Stimulated activated memory B cell treated with anti-CD40 and anti-IgM and Interleukin-4, amounts not matched to agents 10 μg/mL and 1 μg/mL and 100 μg/mL, for 72 hours (primary cell): Measurements from ENCODE around the gene WDR38.

Experiments used
- ATAC-seq: fragments of 150-1000 bp; cut with Tn5 transposase; 2 replicates; pipeline ENCODE4 v1.10.0; 2021
- H3K27ac Mint-ChIP-seq: one replicate; pipeline ENCODE4 v1.8.0; 2022; ENCODE audit warnings: mild to moderate bottlenecking, mixed read lengths
- H3K27me3 Mint-ChIP-seq: one replicate; pipeline ENCODE4 v1.8.0; 2022; ENCODE audit warnings: mixed read lengths
- H3K36me3 Mint-ChIP-seq: one replicate; pipeline ENCODE4 v1.8.0; 2022; ENCODE audit warnings: mixed read lengths
- H3K4me1 Mint-ChIP-seq: one replicate; pipeline ENCODE4 v1.8.0; 2022; ENCODE audit warnings: mixed read lengths
- H3K4me3 Mint-ChIP-seq: one replicate; pipeline ENCODE4 v1.8.0; 2022; ENCODE audit warnings: mild to moderate bottlenecking, moderate library complexity, mixed read lengths
- H3K9me3 Mint-ChIP-seq: one replicate; pipeline ENCODE4 v1.8.0; 2022; ENCODE audit warnings: mixed read lengths

Gene WDR38, protein sequence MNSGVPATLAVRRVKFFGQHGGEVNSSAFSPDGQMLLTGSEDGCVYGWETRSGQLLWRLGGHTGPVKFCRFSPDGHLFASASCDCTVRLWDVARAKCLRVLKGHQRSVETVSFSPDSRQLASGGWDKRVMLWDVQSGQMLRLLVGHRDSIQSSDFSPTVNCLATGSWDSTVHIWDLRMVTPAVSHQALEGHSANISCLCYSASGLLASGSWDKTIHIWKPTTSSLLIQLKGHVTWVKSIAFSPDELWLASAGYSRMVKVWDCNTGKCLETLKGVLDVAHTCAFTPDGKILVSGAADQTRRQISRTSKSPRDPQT

DNA sequence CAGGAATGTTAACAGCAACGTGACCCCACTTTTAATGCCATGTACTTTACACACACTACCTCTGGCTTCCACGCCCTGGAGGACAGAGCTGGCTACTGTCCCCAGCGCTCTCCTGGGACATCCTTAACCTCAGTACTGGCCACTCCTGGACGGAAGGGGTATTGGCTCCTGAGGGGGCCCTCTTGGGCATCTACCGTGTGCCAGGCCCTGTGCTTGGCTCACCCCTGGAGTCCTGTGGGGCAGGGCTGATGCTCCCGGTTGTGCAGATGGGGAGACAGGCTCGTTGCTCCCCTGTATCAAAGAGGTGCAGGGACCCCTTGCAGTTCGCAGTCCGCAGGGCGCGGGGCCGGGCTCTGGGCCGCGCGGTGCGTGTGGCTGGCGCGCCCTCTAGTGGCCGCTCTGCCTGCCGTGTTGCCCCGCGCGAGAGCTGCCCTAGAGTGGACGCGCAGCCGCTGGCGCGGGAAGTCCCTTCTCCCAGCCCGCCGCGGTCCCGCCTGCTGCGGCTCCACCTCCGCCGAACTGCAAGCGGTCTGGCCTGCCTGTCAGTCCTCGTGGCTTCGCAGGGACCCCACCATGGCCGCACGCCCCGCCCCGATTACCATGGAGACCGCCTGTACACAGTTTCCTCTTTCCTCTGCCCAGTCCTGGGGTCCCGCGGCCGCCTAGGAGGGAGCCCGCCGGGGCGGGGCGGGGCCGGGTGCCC is at the start of gene WDR38:
Gene WDR38, plus strand, starts transcription at position 632 of the 703 bp plus-strand sequence. CDS start 72 bp downstream, outside the sequence.
- H3K27ac Mint-ChIP-seq = peak within 1 kb of the TSS; percentile 43

DNA sequence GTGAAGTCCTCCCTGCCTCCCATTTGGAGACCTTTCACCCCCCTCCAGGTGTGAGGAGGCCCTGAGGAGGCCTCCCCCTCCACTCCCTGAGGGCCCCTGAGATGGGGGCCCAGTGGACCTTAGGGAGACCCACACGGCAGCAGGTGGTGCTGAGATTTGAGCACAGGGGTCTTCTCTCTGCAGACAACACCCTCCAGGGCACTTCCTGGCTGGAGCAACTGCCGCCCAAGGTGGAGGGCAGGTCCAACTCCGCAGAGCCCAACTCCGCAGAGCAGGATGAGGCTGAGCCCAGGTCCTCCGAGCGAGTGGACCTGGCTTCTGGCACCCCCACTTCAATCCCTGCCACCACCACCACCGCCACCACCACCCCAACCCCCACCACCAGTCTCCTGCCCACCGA is 49.3 kb upstream of the WDR38 start:
- Mint-ChIP-seq H3K4me1 (peaks cover 36% of the 10 kb centered on the region), H3K36me3 (no peaks in the 10 kb centered on the region), H3K27ac (no peak overlapping the region), H3K4me3 (no peak overlapping the region), H3K9me3 (no peaks in the 10 kb centered on the region), H3K27me3 (no peaks in the 10 kb centered on the region)
- ATAC-seq = no peak

More for the DNA sequence above, at the start of gene WDR38:
- no peaks in the 10 kb centered on the region for H3K9me3 Mint-ChIP-seq
- no peaks in the 10 kb centered on the region for H3K27me3 Mint-ChIP-seq
- H3K36me3 Mint-ChIP-seq = peaks cover 8% of the 10 kb centered on the region
- H3K4me3 Mint-ChIP-seq = peak within 1 kb of the TSS; percentile 70
- peaks cover 23% of the 10 kb centered on the region for H3K4me1 Mint-ChIP-seq
- peak; percentile 89 for ATAC-seq

DNA sequence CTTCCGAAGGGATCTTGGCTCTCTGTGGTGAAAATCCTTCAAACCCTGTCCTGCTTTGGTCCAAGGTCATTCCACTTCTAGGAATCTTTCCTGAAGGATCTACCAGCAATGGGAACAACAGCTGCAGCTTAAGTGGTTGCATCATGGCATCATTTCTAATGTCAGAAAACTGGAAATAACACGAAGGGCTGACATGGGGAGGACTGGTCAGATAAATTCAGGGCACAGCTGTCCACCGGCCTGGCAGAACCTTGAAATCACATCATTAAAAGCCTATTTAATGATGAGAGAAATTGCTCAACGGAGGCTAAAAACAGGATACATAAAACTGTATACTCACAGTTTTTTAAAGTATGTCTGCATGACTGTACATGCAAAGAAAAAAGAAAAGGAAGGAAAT is 48.1 kb upstream of the WDR38 start:
- Mint-ChIP-seq H3K4me1 (peaks cover 24% of the 10 kb centered on the region), H3K4me3 (no peak overlapping the region), H3K9me3 (no peaks in the 10 kb centered on the region), H3K27ac (no peak overlapping the region), H3K27me3 (no peaks in the 10 kb centered on the region), H3K36me3 (no peaks in the 10 kb centered on the region)
- no peak for ATAC-seq

DNA sequence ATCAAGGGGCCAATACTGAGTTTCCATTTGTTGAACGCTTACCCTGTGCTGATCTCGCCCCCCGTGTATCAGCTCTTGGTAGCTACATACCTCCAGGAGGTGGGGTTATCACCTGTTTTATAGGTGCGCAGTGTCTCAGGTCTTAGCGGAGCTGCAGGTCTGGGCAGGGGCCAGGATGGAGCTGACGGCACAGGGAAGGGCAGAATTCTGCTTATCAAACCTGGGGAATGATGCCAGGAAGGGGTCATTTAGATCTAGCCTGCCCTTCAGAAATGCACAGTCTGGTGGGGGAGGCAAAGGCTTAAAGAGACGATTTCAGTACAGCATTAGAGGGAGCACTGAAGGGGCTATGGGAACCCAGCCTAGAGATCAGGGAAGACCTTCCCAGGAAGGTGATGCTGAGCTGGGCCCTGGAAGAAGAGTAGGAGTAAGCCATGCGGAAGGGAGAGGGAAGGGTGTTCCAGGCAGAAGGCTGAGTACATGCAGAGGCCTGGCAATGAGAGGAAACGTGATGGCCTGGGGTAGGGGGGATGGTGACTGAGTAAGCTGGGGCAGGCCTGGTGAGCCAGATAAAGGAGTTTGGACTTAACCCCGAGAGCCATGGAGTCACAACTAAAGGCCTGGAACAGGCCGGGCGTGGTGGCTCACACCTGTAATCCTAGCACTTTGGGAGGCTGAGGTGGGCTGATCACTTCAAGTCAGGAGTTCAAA is 44.9 kb upstream of the WDR38 start:
- Mint-ChIP-seq H3K27me3 (no peaks in the 10 kb centered on the region), H3K27ac (no peak overlapping the region), H3K4me1 (no peaks in the 10 kb centered on the region), H3K9me3 (no peaks in the 10 kb centered on the region), H3K36me3 (no peaks in the 10 kb centered on the region), H3K4me3 (no peak overlapping the region)
- ATAC-seq = no peak

DNA sequence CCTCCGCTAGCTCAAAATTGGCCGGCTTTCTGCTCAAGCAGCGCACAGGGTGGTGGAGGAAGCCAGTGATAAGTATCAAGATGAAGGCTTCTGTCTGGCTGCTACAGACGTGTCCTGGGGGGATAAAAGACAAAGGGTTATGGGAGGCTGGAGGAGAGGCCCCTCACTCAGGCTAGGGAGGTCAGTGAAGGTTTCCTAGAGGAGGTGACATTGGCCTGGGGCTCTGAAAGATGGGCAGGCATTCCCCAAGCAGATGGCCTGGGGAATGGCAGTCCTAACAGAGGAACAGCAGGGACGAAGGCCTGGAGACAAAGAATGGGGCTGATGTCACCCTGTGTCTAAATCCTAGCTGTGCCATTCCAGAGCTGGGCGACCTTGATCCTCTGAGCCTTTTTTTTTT is 44.0 kb upstream of the WDR38 start:
- no peaks in the 10 kb centered on the region for H3K4me1 Mint-ChIP-seq
- no peaks in the 10 kb centered on the region for H3K36me3 Mint-ChIP-seq
- no peaks in the 10 kb centered on the region for H3K9me3 Mint-ChIP-seq
- no peak overlapping the region for H3K27ac Mint-ChIP-seq
- no peak overlapping the region for H3K4me3 Mint-ChIP-seq
- H3K27me3 Mint-ChIP-seq = no peaks in the 10 kb centered on the region
- ATAC-seq = no peak

DNA sequence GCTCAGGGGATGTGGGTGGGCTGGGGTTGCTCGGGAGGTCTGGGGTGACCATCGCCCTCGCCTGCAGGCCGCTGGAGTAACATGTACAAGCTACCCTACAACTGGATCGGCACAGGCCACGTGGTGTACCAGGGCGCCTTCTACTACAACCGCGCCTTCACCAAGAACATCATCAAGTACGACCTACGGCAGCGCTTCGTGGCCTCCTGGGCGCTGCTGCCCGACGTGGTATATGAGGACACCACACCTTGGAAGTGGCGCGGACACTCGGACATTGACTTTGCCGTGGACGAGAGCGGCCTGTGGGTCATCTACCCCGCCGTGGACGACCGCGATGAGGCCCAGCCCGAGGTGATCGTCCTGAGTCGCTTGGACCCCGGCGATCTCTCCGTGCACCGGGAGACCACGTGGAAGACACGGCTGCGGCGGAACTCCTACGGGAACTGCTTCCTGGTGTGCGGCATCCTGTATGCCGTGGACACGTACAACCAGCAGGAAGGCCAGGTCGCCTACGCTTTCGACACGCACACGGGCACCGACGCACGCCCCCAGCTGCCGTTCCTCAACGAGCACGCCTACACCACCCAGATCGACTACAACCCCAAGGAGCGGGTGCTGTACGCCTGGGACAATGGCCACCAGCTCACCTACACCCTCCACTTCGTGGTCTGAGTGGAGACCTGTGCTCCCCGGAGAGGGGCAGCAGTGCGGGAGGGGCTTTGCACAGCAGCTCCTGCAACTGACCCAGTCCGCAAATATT is 43.3 kb upstream of the WDR38 start:
- no peaks in the 10 kb centered on the region for H3K9me3 Mint-ChIP-seq
- ATAC-seq = peak; percentile 7
- H3K27ac Mint-ChIP-seq = no peak overlapping the region
- no peaks in the 10 kb centered on the region for H3K27me3 Mint-ChIP-seq
- H3K4me1 Mint-ChIP-seq = no peaks in the 10 kb centered on the region
- no peak overlapping the region for H3K4me3 Mint-ChIP-seq
- no peaks in the 10 kb centered on the region for H3K36me3 Mint-ChIP-seq

DNA sequence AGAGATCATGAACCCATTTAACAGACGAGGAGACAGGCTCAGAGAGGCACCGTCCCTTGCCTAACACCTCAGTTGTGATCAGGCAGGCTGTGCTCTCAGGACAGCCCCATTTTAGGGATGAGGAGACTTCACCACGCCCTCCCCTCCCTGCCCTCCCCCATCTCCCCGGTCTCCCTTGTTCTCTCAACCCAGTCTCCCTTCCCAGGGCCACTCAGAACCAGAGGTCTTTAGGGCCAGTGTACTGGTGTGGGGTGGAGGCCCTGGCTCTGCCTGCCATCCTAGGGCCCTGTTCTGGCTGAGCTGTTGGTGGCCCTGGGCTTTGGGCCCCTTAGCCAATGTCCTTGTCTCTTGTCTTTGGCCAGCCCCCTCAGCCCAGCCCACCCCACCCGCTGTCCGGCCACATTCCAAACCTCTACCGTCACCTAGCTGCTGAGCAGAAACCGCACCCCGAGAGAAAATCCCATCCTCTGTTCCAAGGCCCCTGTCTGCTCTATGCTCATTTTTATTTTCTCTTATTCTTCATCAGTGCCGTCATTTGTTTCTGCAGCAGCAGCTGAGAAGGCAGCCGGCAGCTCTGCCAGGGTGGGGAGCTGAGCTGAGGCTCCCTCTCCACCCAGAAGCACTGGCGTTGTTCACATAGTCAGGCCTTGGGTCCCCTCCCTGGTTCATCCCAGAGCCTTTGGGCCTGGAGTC is 42.5 kb upstream of the WDR38 start:
- no peak for ATAC-seq
- Mint-ChIP-seq H3K27me3 (no peaks in the 10 kb centered on the region), H3K4me1 (no peaks in the 10 kb centered on the region), H3K9me3 (no peaks in the 10 kb centered on the region), H3K4me3 (no peak overlapping the region), H3K27ac (no peak overlapping the region), H3K36me3 (no peaks in the 10 kb centered on the region)

DNA sequence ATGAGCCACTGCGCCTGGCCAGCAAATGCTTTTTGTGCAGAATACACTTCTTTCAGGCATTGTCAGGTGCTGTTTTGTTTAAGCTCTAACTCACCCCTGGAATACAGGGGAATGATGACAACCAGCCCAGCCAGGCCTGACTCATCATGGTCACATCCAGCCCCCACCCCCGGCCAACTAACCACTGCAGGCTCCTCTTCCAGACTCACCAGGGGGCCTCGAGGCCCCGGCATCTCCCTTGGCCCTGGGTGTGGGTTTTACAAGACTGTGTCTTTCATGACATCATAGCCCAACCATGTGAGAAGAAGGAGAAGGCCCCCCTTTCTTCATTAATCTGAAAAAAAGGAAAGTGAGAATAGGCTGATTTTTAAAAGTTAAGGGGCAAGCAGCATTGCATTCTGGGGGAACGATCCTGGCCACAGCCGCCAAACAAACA is 40.8 kb upstream of the WDR38 start:
- ATAC-seq = no peak
- Mint-ChIP-seq H3K9me3 (no peaks in the 10 kb centered on the region), H3K4me1 (no peaks in the 10 kb centered on the region), H3K27ac (no peak overlapping the region), H3K27me3 (peaks cover 9% of the 10 kb centered on the region), H3K4me3 (no peak overlapping the region), H3K36me3 (no peaks in the 10 kb centered on the region)

DNA sequence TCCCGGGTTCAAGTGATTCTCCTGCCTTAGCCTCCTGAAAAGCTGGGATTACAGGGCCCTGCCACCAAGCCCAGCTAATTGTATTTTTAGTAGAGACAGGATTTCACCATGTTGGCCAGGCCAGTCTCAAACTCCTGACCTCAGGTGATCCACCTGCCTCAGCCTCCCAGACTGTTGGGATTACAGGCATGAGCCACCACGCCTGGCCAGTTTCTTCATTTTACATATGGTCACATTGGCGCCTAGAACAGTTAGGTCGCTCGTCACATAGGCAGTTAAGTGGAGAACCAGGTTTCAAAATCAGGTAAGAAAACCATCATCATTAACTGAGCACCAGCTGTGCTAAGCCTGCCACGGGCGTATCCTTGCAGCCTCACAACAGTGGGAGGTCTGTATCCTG is 40.2 kb upstream of the WDR38 start:
- H3K27me3 Mint-ChIP-seq = peaks cover 9% of the 10 kb centered on the region
- no peak overlapping the region for H3K4me3 Mint-ChIP-seq
- H3K36me3 Mint-ChIP-seq = no peaks in the 10 kb centered on the region
- no peak overlapping the region for H3K27ac Mint-ChIP-seq
- ATAC-seq = no peak
- no peaks in the 10 kb centered on the region for H3K9me3 Mint-ChIP-seq
- peaks cover 1% of the 10 kb centered on the region for H3K4me1 Mint-ChIP-seq

DNA sequence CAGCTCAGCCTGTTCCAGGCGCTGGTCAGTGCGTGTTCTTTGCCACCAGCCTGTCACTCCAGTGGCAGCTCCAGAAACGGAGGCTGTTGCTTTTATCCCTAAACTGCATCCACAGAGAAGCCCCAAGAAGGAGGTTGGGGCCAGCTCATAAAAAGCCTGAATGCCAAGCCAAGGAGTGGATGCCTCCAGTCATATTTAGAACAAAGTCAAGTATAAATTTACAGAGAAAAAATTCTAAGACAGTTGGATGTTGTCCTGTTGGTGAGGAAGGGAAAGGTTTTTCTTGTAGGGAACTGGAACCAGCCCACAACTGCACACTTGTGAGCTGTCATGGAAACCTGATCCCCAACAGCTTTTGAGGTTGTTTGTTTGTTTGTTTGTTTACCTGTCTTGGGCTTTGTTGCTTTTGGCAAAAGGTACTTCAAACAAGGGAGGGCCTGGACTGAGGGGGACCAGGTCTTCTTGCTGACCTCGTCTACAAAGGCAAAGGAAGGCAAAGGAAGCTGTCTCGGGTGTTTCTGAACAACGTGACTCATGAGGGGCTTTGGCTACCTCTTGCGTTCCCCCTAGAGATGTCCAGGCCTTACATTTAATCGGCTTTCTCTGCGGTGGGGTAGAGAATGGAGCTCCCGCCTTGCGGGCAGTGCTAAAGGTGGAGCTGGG is 39.6 kb upstream of the WDR38 start:
- H3K36me3 Mint-ChIP-seq = no peaks in the 10 kb centered on the region
- no peaks in the 10 kb centered on the region for H3K9me3 Mint-ChIP-seq
- H3K4me1 Mint-ChIP-seq = peaks cover 7% of the 10 kb centered on the region
- H3K27me3 Mint-ChIP-seq = peaks cover 9% of the 10 kb centered on the region
- H3K4me3 Mint-ChIP-seq = no peak overlapping the region
- no peak overlapping the region for H3K27ac Mint-ChIP-seq
- ATAC-seq = no peak

DNA sequence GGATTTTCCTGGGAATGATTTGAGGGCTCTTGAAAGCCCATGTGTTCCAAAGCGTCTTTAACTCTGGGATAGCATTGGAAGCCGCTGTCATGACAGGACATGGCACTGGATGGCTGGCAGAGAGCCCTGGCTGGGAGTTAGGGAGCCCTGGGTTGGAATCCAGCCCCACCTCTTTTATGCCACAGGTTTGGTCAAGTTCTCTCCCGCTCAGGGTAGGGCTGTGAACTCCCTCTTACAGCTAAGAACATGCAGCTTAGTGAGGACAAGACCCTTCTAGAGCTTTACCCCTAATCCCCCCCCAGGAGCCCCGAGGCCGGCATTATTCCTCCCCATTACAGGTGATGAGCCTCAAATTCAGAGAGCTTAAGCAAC is 39.1 kb upstream of the WDR38 start:
- Mint-ChIP-seq H3K36me3 (no peaks in the 10 kb centered on the region), H3K27ac (no peak overlapping the region), H3K9me3 (no peaks in the 10 kb centered on the region), H3K4me1 (peaks cover 9% of the 10 kb centered on the region), H3K4me3 (no peak overlapping the region), H3K27me3 (peaks cover 9% of the 10 kb centered on the region)
- ATAC-seq = no peak

DNA sequence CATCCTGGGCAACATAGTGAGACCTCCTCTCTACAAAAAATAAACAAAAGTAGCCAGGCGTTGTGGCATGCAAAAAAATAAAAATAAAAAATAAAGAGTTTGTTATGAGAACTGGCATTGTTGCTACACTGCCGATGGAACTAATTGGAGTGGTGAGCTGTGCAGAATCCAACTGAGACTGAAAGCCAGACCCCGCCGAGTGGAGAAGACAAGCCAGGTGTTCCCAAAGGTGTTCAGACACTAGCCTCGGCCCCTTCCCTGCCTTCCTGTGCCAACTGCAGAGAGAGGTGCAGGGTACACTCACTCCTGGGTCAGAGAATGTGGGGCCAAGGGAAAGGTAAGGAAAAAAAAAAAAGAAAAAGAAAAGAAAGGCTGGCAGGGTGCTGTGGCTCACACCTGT is 37.7 kb upstream of the WDR38 start:
- no peak overlapping the region for H3K27ac Mint-ChIP-seq
- peaks cover 9% of the 10 kb centered on the region for H3K4me1 Mint-ChIP-seq
- no peaks in the 10 kb centered on the region for H3K36me3 Mint-ChIP-seq
- peaks cover 20% of the 10 kb centered on the region for H3K27me3 Mint-ChIP-seq
- H3K4me3 Mint-ChIP-seq = no peak overlapping the region
- H3K9me3 Mint-ChIP-seq = no peaks in the 10 kb centered on the region
- ATAC-seq = no peak

DNA sequence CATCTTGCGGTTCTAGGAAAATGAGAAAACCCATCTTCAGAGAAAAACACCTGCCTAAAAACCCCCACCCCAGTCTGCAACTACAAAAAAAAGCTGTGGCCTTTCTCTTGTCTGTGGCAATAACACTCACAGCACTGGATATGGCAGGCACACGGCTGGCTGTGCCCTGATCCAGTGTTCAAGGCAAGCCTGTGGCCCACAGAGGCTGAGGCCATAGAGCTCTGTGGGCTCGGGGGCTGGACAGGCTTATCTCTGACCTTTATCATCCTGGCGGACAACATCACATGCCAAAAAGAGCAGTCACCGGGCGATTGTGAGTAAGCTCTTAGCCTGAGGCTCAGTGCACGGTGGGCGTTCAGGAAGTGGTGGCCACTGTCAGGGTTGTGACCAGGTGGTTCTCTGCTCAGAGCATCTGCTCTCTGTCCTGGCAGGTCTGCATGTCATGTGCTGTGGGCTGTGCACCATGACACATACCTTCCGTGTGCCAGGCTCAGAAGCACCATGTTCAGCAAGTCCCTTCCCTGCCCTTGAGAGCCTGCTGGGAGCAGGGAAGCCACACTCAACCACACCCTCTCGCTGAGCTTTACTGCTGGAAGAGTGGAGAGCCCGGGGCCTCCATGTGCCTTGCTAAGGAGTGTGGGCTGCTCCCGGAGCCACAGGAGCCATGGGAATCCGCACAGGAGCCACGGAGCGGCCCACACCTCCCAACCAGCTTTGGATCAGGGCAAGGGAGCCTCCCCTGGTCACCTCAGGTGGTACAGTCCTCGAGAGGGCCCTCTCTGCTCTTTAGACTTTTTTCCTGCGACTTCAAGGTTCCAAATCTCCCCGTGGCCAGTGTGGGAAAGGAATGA is 34.6 kb upstream of the WDR38 start:
- Mint-ChIP-seq H3K4me1 (peaks cover 9% of the 10 kb centered on the region), H3K27ac (peak overlapping the region; percentile 64), H3K27me3 (peaks cover 28% of the 10 kb centered on the region), H3K36me3 (no peaks in the 10 kb centered on the region), H3K4me3 (no peak overlapping the region), H3K9me3 (no peaks in the 10 kb centered on the region)
- peak; percentile 84 for ATAC-seq
